Dendritic cell treated with granulocyte-macrophage colony-stimulating factor and Interleukin-4, amounts not matched to agents 40 ng/mL and 50 ng/mL, for 4 days (primary cell): Measurements from ENCODE around the gene FAAP100.
A peak's percentile ranks its signal among the peaks of the same experiment; 100 is the strongest.
"Not testable (repeated sequence)": the region's sequence is repeated elsewhere in the genome, so short reads cannot be mapped to it uniquely, and the experiment has no call there.

ENCODE experiments used
- H3K27ac Mint-ChIP-seq: one replicate; pipeline ENCODE4 v1.8.0; 2022; ENCODE audit warnings: mild to moderate bottlenecking, mixed read lengths
- H3K27me3 Mint-ChIP-seq: one replicate; pipeline ENCODE4 v1.8.0; 2022; ENCODE audit warnings: mild to moderate bottlenecking, mixed read lengths
- H3K36me3 Mint-ChIP-seq: one replicate; pipeline ENCODE4 v1.8.0; 2022; ENCODE audit warnings: low read depth, mixed read lengths
- H3K4me1 Mint-ChIP-seq: one replicate; pipeline ENCODE4 v1.8.0; 2022; ENCODE audit warnings: low read depth, mixed read lengths
- H3K4me3 Mint-ChIP-seq: one replicate; pipeline ENCODE4 v1.8.0; 2022; ENCODE audit warnings: mild to moderate bottlenecking, moderate library complexity, mixed read lengths
- H3K9me3 Mint-ChIP-seq: one replicate; pipeline ENCODE4 v1.8.0; 2022; ENCODE audit warnings: mixed read lengths
- intact Hi-C: fragments of 100-400 bp; cut with micrococcal nuclease; formaldehyde crosslinking; loops from one replicate; pipeline ENCODE4 v1.15.0; 2022

FAAP100 gene

GRCh38 chr17:81552244-81553017 lies at the start of gene FAAP100:
Gene FAAP100 (minus strand): TSS chr17:81552353. CDS start chr17:81552330, 23 bp downstream.
- H3K27me3 Mint-ChIP-seq: no peaks in the 10 kb centered on the region
- H3K4me3 Mint-ChIP-seq: peak within 1 kb of the TSS; percentile 92
- H3K9me3 Mint-ChIP-seq: no peaks in the 10 kb centered on the region
- H3K4me1 Mint-ChIP-seq: peaks cover 56% of the 10 kb centered on the region
- peak within 1 kb of the TSS; percentile 90 for H3K27ac Mint-ChIP-seq
- peaks cover 71% of the 10 kb centered on the region for H3K36me3 Mint-ChIP-seq
- intact Hi-C loops: loop anchor here (2.0 kb wide), 2 partner anchors 38 to 46 kb away; no protein-coding TSS in a partner anchor

GRCh38 chr17:81601525-81602120 lies 49.5 kb upstream of the FAAP100 start:
- Mint-ChIP-seq H3K4me1 (peaks cover 41% of the 10 kb centered on the region), H3K36me3 (peaks cover 76% of the 10 kb centered on the region), H3K27me3 (no peaks in the 10 kb centered on the region), H3K27ac (no peak overlapping the region), H3K9me3 (no peaks in the 10 kb centered on the region), H3K4me3 (no peak overlapping the region)
- intact Hi-C loops: loop anchor here (2.0 kb wide), 1 partner anchor 349 kb away; no protein-coding TSS in a partner anchor

- H3K9me3 Mint-ChIP-seq: no peaks in the 10 kb centered on the region
- no peak overlapping the region for H3K27ac Mint-ChIP-seq
- peaks cover 41% of the 10 kb centered on the region for H3K4me1 Mint-ChIP-seq
- no peaks in the 10 kb centered on the region for H3K27me3 Mint-ChIP-seq
- H3K4me3 Mint-ChIP-seq: no peak overlapping the region
- H3K36me3 Mint-ChIP-seq: peaks cover 78% of the 10 kb centered on the region
- intact Hi-C loops: loop anchor here (2.0 kb wide), 2 partner anchors 47 to 347 kb away; partner anchors contain the start of gene FAAP100
Observed at GRCh38 chr17:81599719-81600486, 47.8 kb upstream of the FAAP100 start.

GRCh38 chr17:81593105-81593871 lies 41.1 kb upstream of the FAAP100 start:
- H3K27me3 Mint-ChIP-seq: no peaks in the 10 kb centered on the region
- H3K4me1 Mint-ChIP-seq: peaks cover 8% of the 10 kb centered on the region
- H3K36me3 Mint-ChIP-seq: peaks cover 91% of the 10 kb centered on the region
- no peak overlapping the region for H3K4me3 Mint-ChIP-seq
- intact Hi-C loops: no loop called here
- H3K9me3 Mint-ChIP-seq: no peaks in the 10 kb centered on the region
- no peak overlapping the region for H3K27ac Mint-ChIP-seq

GRCh38 chr17:81591971-81592370 lies 39.8 kb upstream of the FAAP100 start:
- Mint-ChIP-seq H3K9me3 (no peaks in the 10 kb centered on the region), H3K4me1 (no peaks in the 10 kb centered on the region), H3K4me3 (no peak overlapping the region), H3K27me3 (no peaks in the 10 kb centered on the region), H3K36me3 (peaks cover 100% of the 10 kb centered on the region), H3K27ac (no peak overlapping the region)
- intact Hi-C loops: no loop called here

- Mint-ChIP-seq H3K9me3 (no peaks in the 10 kb centered on the region), H3K27ac (no peak overlapping the region), H3K27me3 (no peaks in the 10 kb centered on the region), H3K4me3 (no peak overlapping the region), H3K36me3 (peaks cover 100% of the 10 kb centered on the region), H3K4me1 (no peaks in the 10 kb centered on the region)
- intact Hi-C loops: no loop called here
Observed at GRCh38 chr17:81590121-81590520, 38.0 kb upstream of the FAAP100 start.

GRCh38 chr17:81589612-81590011 lies 37.5 kb upstream of the FAAP100 start:
- H3K27me3 Mint-ChIP-seq: no peaks in the 10 kb centered on the region
- intact Hi-C loops: no loop called here
- peaks cover 100% of the 10 kb centered on the region for H3K36me3 Mint-ChIP-seq
- no peak overlapping the region for H3K27ac Mint-ChIP-seq
- no peak overlapping the region for H3K4me3 Mint-ChIP-seq
- H3K4me1 Mint-ChIP-seq: no peaks in the 10 kb centered on the region
- no peaks in the 10 kb centered on the region for H3K9me3 Mint-ChIP-seq

GRCh38 chr17:81586096-81586495 lies 33.9 kb upstream of the FAAP100 start:
- intact Hi-C loops: no loop called here
- no peaks in the 10 kb centered on the region for H3K9me3 Mint-ChIP-seq
- peaks cover 100% of the 10 kb centered on the region for H3K36me3 Mint-ChIP-seq
- H3K4me1 Mint-ChIP-seq: no peaks in the 10 kb centered on the region
- H3K4me3 Mint-ChIP-seq: no peak overlapping the region
- no peak overlapping the region for H3K27ac Mint-ChIP-seq
- no peaks in the 10 kb centered on the region for H3K27me3 Mint-ChIP-seq

GRCh38 chr17:81584771-81585170 lies 32.6 kb upstream of the FAAP100 start:
- H3K4me1 Mint-ChIP-seq, H3K27me3 Mint-ChIP-seq, H3K4me3 Mint-ChIP-seq, intact Hi-C loops, H3K9me3 Mint-ChIP-seq, H3K27ac Mint-ChIP-seq: not testable (repeated sequence)
- H3K36me3 Mint-ChIP-seq: peaks cover 100% of the 10 kb centered on the region

GRCh38 chr17:81583589-81584342 lies 31.6 kb upstream of the FAAP100 start:
- intact Hi-C loops: no loop called here
- Mint-ChIP-seq H3K4me1 (peaks cover 17% of the 10 kb centered on the region), H3K9me3 (no peaks in the 10 kb centered on the region), H3K4me3 (no peak overlapping the region), H3K27ac (no peak overlapping the region), H3K36me3 (peaks cover 98% of the 10 kb centered on the region), H3K27me3 (no peaks in the 10 kb centered on the region)

GRCh38 chr17:81582749-81583148 lies 30.6 kb upstream of the FAAP100 start:
- H3K36me3 Mint-ChIP-seq: peaks cover 98% of the 10 kb centered on the region
- no peak overlapping the region for H3K4me3 Mint-ChIP-seq
- intact Hi-C loops: no loop called here
- no peaks in the 10 kb centered on the region for H3K27me3 Mint-ChIP-seq
- peaks cover 25% of the 10 kb centered on the region for H3K4me1 Mint-ChIP-seq
- no peaks in the 10 kb centered on the region for H3K9me3 Mint-ChIP-seq
- no peak overlapping the region for H3K27ac Mint-ChIP-seq

- H3K27ac Mint-ChIP-seq: no peak overlapping the region
- H3K9me3 Mint-ChIP-seq: no peaks in the 10 kb centered on the region
- H3K4me3 Mint-ChIP-seq: no peak overlapping the region
- intact Hi-C loops: no loop called here
- no peaks in the 10 kb centered on the region for H3K27me3 Mint-ChIP-seq
- peaks cover 29% of the 10 kb centered on the region for H3K4me1 Mint-ChIP-seq
- peaks cover 98% of the 10 kb centered on the region for H3K36me3 Mint-ChIP-seq
Observed at GRCh38 chr17:81582341-81582740, 30.2 kb upstream of the FAAP100 start.

GRCh38 chr17:81581758-81582157 lies 29.6 kb upstream of the FAAP100 start:
- peaks cover 98% of the 10 kb centered on the region for H3K36me3 Mint-ChIP-seq
- no peak overlapping the region for H3K27ac Mint-ChIP-seq
- no peak overlapping the region for H3K4me3 Mint-ChIP-seq
- H3K4me1 Mint-ChIP-seq: peaks cover 34% of the 10 kb centered on the region
- intact Hi-C loops: no loop called here
- H3K27me3 Mint-ChIP-seq: no peaks in the 10 kb centered on the region
- no peaks in the 10 kb centered on the region for H3K9me3 Mint-ChIP-seq
